Activated naive CD8-positive, alpha-beta T cell (primary cell): ENCODE measurements around the gene FLT4.

Source experiments
- H3K27ac Mint-ChIP-seq: one replicate; pipeline ENCODE4 v1.8.0; 2021; ENCODE audit warnings: mixed read lengths
- H3K27me3 Mint-ChIP-seq: one replicate; pipeline ENCODE4 v1.8.0; 2021; ENCODE audit warnings: mixed read lengths
- H3K36me3 Mint-ChIP-seq: one replicate; pipeline ENCODE4 v1.8.0; 2021; ENCODE audit warnings: mixed read lengths
- H3K4me1 Mint-ChIP-seq: one replicate; pipeline ENCODE4 v1.8.0; 2021; ENCODE audit warnings: low read depth, mixed read lengths
- H3K4me3 Mint-ChIP-seq: one replicate; pipeline ENCODE4 v1.8.0; 2021; ENCODE audit warnings: mild to moderate bottlenecking, mixed read lengths
- H3K9me3 Mint-ChIP-seq: one replicate; pipeline ENCODE4 v1.8.0; 2021; ENCODE audit warnings: low read depth, mixed read lengths

Gene FLT4

DNA sequence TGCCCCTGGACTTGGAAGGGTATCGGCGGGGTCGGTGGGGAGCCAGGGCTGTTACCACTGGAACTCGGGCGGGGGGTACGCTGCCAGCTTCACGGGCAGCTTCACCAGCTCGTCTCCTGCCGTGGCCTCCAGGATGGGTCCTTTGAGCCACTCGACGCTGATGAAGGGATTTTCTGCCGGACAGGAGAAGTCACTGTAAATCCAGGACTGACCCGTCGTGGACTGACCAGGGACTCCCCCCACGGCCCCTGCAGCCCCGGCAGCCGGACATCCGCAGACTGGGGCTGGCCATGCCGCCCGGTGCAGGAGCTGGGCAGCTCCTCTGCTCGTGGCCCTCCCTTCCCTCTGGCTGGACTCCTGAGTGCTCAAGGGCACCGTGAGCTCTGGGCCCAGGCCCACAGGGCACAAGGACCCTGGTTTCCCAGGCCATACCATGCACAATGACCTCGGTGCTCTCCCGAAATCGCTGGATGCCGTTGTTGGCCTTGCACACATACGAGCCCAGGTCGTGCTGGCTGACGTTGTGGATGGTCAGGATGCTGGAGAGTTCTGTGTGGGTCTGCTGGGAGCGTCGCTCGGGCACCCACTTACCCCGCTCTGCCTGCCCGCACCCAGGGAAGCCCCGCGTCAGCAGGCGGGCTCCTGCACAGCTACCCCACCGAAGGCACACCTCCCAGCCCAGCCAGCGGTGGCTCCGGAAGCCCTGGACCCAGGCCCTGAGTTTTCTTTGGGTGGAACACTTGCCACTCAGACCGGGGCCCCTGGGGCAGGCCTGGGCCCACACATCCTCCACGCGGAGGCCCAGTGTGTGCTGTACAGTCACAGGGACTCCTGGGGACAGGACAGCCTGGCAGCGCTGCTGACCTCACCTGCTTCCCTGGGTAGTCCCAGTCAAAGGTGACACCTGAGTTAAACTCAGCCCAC lies 20.3 kb downstream of the FLT4 start:
- H3K4me1 Mint-ChIP-seq, result peaks cover 4% of the 10 kb centered on the region
- no peak overlapping the region for H3K4me3 Mint-ChIP-seq
- H3K9me3 Mint-ChIP-seq, result no peaks in the 10 kb centered on the region
- H3K36me3 Mint-ChIP-seq, result no peaks in the 10 kb centered on the region
- no peak overlapping the region for H3K27ac Mint-ChIP-seq
- no peaks in the 10 kb centered on the region for H3K27me3 Mint-ChIP-seq

DNA sequence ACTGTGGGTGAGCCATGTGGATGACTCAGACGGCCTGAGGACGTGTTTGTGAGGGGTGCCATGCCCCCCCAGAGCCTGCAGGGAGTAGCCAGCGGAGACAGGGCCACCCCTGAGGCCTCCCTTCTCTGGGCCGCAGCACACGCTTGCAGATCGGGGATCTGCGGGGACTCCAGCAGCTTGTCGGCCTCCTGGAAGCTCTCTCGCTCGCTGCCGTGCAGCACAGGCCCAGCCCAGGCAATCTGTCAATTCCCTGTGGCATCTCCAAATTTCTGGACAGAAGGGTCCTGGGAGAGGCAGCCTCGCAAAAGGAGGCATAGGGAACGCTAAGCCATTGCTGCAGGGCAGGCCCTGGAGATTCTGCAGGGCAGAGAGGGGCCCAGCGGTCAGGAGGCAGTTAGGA lies 21.2 kb downstream of the FLT4 start:
- peaks cover 8% of the 10 kb centered on the region for H3K4me1 Mint-ChIP-seq
- H3K36me3 Mint-ChIP-seq, result no peaks in the 10 kb centered on the region
- no peaks in the 10 kb centered on the region for H3K27me3 Mint-ChIP-seq
- H3K4me3 Mint-ChIP-seq, result no peak overlapping the region
- H3K27ac Mint-ChIP-seq, result no peak overlapping the region
- no peaks in the 10 kb centered on the region for H3K9me3 Mint-ChIP-seq

DNA sequence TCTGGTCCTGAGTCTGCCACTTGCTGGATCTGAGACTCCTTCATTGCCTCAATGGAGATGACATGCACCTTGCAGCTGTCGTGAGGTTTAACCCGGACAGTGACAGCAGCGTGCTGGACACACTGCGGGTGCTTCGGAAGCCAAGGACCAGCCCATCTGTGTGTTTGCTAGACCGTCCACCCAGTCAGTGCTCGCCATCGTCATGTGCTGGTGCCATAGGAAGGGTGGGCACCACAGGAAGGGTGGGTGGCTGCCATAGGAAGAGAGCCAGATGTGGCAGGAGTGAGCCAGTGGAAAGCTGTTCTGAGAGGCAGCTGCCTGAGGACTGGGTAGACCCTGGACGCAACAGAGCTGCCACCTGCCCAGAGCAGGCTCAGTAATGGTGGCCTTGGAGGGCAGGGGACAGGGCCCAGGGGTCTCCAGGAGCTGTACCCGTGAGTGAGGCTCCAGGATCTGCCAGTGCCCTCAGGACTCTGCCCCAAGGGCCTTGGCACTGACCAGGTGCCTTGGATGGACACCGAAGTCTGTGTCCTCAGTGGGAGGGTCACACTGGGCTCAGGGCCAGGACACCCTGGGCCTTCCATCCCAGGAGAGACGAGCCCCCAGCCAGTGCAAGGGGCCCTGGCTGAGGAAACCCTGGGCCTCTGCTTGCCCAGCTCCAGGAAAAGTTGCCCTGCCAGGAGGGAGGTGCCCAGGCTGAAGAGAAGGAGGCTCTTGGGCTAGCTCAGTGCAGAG lies 21.8 kb downstream of the FLT4 start:
- H3K36me3 Mint-ChIP-seq, result no peaks in the 10 kb centered on the region
- no peaks in the 10 kb centered on the region for H3K27me3 Mint-ChIP-seq
- peaks cover 13% of the 10 kb centered on the region for H3K4me1 Mint-ChIP-seq
- no peak overlapping the region for H3K4me3 Mint-ChIP-seq
- H3K27ac Mint-ChIP-seq, result no peak overlapping the region
- no peaks in the 10 kb centered on the region for H3K9me3 Mint-ChIP-seq

DNA sequence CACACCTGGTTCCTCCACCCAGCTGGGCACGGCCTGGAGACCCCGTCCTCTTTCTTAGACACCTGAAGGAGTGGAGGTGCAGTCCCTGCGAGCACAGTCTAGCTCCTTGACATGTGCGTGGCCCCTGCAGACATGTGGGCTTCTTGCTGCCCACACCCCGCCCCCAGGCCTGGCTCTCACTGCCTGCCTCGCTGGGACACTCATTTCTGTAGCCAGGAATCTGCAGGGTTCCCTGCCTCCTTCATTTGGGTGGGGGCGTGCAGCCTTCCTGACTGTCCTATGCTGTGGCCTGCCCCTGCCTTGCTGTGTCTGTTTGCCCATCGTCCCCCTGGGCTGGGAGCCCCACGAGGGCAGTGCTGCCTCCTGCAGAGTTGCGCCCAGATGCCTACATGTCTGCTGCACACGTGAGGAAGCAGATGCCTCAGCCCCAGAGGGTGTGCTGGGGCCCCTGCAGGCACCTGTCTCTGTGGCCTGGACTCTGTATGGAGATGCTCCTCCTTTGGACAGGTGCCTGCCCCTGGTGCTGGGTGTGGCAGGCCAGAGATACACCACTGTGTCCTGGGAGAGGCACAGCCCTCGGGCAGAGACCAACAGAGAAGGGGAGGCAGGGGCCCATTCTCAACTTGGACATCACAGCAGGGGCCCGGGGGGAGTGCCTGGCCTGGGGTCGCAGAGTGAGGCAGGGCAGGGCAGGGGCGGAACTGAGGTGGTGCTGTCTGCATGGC lies 22.6 kb downstream of the FLT4 start:
- Mint-ChIP-seq H3K36me3 (no peaks in the 10 kb centered on the region), H3K27ac (no peak overlapping the region), H3K4me1 (peaks cover 17% of the 10 kb centered on the region), H3K4me3 (no peak overlapping the region), H3K27me3 (no peaks in the 10 kb centered on the region), H3K9me3 (no peaks in the 10 kb centered on the region)

DNA sequence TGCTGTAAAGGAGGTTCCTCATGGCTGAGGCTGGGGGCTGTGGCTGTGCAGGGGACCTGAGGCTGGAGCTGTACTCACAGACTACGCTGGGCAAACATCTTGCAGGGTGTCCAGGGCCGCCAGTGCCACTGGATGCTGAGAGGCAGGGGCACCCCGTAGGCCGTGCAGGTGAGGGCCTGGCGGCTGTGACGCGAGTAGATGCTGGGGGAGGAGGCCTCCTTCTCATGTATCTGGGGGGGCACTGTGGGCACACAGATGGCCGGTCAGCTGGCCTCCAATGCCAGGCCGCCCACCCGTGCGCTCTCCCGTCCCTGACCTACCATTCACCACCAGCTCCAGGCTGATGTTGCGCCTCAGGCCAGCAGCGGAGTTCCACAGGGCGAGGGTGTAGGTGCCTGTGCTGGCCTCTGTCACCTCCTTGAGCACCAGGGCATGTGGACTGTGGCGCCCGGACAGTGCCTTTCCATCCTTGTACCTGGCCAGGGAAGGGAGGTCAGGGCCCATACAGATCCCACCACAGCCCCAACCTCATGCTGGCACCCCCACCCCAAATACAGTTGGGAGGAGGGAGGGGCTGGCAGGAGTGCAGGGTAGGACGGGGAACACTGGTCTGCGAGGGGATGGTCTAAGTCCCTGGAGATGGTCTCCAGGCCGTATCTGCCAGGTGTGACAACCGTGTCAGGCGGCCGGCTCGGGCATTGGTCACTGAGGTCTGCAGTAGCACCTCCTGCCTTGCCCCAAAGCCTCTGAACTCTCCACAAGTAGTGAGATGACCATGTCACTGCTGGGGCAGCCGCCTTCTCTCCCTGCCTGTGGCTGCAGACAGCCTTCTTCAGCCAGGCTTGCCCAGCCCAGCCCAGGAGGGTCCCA lies 23.4 kb downstream of the FLT4 start:
- H3K4me1 Mint-ChIP-seq, result peaks cover 17% of the 10 kb centered on the region
- H3K9me3 Mint-ChIP-seq, result no peaks in the 10 kb centered on the region
- no peaks in the 10 kb centered on the region for H3K36me3 Mint-ChIP-seq
- no peaks in the 10 kb centered on the region for H3K27me3 Mint-ChIP-seq
- no peak overlapping the region for H3K27ac Mint-ChIP-seq
- no peak overlapping the region for H3K4me3 Mint-ChIP-seq

DNA sequence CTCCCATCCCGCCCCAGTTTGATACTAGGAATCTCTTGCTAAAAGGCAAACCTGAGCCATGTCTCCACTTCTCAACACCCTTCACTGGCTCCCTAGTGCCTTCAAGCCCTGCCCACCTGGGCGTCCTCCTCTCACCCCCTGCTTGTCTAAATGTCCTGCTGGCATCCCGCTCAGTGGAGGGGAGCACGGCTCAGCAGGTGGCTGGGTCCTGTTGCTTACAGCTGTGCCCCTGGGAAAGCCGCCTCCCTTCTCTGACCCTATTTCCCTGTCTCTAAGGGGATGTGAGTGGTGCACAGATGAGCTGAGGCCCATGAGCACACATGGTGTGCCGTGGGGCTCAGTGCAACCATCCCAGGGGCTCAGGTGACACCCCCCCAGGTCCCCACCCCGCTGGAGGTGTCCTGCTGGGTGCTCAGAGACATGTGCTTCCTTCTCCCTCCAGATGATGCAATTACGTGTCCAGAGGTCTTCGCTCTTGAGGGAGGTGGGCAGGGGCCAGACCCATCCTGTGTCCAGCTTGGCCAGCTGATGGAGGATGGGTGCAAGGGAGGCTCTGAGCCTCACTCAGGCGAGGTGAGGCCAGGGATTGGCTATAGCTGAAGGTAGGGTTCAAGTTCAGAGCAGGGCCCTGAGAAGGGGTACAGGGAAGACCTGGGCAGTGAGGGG lies 24.1 kb downstream of the FLT4 start:
- Mint-ChIP-seq H3K27me3 (no peaks in the 10 kb centered on the region), H3K27ac (no peak overlapping the region), H3K9me3 (no peaks in the 10 kb centered on the region)

DNA sequence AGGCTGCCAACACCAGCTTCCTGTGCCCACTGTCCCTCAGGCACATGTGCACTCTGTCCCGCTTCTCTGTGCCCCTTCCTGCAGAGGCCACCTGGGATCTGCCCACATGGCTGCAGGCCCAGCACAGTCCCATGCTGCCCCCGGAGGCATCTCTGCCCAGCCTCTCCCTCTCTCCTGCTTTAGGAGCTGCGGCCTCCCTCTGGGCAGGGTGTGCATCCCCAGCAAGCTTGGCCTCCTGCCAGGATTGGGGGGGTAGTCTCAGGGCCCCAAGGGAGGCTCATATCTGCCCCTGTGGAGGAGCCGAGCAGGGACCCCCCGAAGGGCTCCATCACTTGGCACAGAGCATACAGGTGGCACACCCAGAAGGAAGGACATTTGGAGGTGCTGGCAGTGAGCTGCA lies 24.8 kb downstream of the FLT4 start:
- Mint-ChIP-seq H3K27me3 (no peaks in the 10 kb centered on the region), H3K36me3 (no peaks in the 10 kb centered on the region), H3K4me3 (no peak overlapping the region), H3K4me1 (peaks cover 17% of the 10 kb centered on the region), H3K9me3 (no peaks in the 10 kb centered on the region), H3K27ac (no peak overlapping the region)

More for the DNA sequence above, 24.1 kb downstream of the FLT4 start:
- Mint-ChIP-seq H3K4me1 (peaks cover 17% of the 10 kb centered on the region), H3K4me3 (no peak overlapping the region), H3K36me3 (no peaks in the 10 kb centered on the region)

DNA sequence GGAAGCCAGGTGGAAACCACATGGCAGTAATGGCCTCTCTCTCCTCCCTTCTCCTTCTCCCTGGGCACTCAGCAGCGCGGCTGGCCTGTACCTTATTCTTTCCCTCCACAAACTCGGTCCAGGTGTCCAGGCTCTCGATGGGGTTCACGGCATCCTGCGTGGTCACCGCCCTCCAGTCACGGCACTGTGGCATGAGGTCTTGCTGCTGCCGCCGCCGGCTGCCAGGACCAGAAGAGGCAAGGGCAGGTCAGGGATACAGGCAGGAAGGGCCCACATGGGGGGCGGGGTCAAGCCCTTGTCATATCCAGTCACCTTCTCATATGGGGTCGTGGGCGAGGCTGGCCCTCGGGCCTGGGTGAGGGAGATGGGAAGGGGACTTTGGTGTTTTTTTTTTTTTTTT lies 25.6 kb downstream of the FLT4 start:
- peak overlapping the region; percentile 28 for H3K27ac Mint-ChIP-seq
- peaks cover 17% of the 10 kb centered on the region for H3K4me1 Mint-ChIP-seq
- peak overlapping the region; percentile 35 for H3K4me3 Mint-ChIP-seq
- no peaks in the 10 kb centered on the region for H3K9me3 Mint-ChIP-seq
- H3K36me3 Mint-ChIP-seq, result no peaks in the 10 kb centered on the region
- no peaks in the 10 kb centered on the region for H3K27me3 Mint-ChIP-seq

DNA sequence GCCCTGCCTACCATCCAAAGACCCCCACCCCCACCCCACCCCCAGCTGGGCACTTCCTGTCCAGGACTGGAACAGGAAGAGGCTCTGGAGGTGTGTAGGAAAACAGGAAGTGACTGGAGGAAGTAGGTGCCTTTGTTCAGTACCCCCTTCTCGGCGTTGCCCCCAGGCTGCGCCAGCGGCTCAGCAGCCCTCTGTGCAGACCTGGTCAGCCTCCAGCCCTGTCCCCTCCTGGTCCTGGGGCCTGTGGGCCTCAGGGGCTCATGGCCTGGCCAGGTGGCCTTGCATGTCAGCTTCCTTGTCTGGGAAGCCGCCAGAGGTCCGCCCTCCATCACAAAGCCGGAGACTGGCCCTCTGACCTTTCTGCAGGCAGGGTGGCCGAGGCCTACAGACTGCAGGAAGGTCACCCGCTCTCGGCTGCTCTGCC lies 26.0 kb downstream of the FLT4 start:
- no peaks in the 10 kb centered on the region for H3K9me3 Mint-ChIP-seq
- no peaks in the 10 kb centered on the region for H3K27me3 Mint-ChIP-seq
- H3K4me3 Mint-ChIP-seq, result no peak overlapping the region
- peaks cover 17% of the 10 kb centered on the region for H3K4me1 Mint-ChIP-seq
- H3K27ac Mint-ChIP-seq, result peak overlapping the region; percentile 28
- H3K36me3 Mint-ChIP-seq, result no peaks in the 10 kb centered on the region

DNA sequence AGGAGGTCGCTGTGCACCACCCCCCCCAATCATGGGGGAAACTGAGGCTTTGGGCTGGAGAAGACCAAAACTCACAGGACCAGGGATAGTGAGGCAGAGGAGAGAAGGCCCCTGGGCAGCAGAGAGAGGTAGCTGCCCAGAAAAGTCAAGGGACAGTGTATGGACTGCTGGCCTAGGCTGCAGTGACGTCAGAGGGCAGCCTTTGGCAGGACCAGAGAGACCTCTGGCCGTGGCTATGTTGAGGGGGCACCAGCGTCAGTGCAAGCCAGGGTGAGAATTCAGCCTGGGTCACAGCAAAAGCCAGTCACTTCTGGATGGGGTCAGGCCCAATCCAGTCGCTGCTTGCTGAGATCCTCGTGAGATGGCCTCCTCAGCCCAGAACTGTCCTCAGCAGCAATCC lies 26.5 kb downstream of the FLT4 start:
- Mint-ChIP-seq H3K4me3 (no peak overlapping the region), H3K27me3 (no peaks in the 10 kb centered on the region), H3K27ac (peak overlapping the region; percentile 61), H3K4me1 (peaks cover 17% of the 10 kb centered on the region), H3K36me3 (no peaks in the 10 kb centered on the region), H3K9me3 (no peaks in the 10 kb centered on the region)

DNA sequence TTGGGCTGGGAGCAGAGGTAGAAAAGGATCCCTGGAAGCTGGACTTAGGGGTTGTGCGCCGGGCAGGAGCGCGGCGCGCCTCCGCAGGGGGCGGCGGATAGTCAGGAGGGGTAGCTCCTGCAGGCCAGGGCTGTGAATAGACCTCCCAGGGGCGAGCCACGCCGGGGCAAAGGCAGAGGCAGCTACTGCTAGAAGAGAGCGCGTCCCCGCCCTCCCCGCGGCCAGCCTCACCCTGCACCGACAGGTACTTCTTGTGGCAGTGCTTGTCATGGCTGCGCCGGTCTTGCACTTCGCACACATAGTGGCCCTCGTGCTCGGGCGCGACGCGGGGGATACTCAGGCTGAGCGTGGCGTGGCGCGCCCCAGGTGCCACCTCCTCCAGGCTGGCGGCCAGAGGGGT lies 28.1 kb downstream of the FLT4 start:
- no peak overlapping the region for H3K4me3 Mint-ChIP-seq
- no peak overlapping the region for H3K27ac Mint-ChIP-seq
- no peaks in the 10 kb centered on the region for H3K9me3 Mint-ChIP-seq
- peaks cover 17% of the 10 kb centered on the region for H3K4me1 Mint-ChIP-seq
- H3K27me3 Mint-ChIP-seq, result no peaks in the 10 kb centered on the region
- H3K36me3 Mint-ChIP-seq, result no peaks in the 10 kb centered on the region

DNA sequence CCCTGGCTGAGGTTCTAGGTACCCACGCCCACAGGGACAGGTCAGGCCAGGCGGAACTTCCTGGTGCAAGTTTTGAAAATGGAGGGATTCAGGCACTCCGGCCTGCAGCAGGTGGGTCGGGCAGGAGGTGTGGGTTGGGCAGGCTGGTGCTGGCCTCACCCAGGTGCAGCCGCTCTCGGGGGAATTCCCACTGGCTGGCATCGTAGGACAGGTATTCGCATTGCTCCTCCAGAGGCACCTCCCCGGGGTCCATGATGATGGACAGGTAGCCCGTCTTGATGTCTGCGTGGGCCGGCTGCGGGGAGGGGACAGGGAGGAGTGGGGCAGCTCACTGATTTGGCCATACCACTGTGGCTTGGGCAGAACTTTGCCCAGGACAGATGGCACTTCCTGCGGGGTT lies 29.4 kb downstream of the FLT4 start:
- H3K4me3 Mint-ChIP-seq, result no peak overlapping the region
- H3K27me3 Mint-ChIP-seq, result no peaks in the 10 kb centered on the region
- H3K4me1 Mint-ChIP-seq, result peaks cover 17% of the 10 kb centered on the region
- H3K36me3 Mint-ChIP-seq, result no peaks in the 10 kb centered on the region
- no peak overlapping the region for H3K27ac Mint-ChIP-seq
- no peaks in the 10 kb centered on the region for H3K9me3 Mint-ChIP-seq

DNA sequence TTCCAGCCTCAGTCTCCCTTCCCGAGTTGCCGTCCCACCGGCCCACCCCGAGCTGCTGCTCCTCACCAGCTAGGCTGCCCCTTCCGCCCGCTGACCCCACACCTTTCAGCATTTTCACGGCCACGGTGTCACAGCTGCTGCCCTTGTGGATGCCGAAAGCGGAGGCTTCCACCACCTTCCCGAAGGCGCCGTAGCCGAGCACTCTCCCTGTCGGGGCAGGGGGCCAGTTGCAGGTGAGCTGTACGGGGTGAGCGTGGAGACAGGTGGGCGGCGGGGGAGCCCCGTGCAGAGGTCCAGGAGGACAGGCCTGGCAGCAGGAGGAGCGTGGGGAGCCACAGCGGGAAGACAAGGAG lies 29.9 kb downstream of the FLT4 start:
- no peak overlapping the region for H3K27ac Mint-ChIP-seq
- H3K27me3 Mint-ChIP-seq, result no peaks in the 10 kb centered on the region
- no peaks in the 10 kb centered on the region for H3K9me3 Mint-ChIP-seq
- no peak overlapping the region for H3K4me3 Mint-ChIP-seq
- no peaks in the 10 kb centered on the region for H3K36me3 Mint-ChIP-seq
- H3K4me1 Mint-ChIP-seq, result peaks cover 15% of the 10 kb centered on the region
